Gastroesophageal sphincter (tissue), 4 donors: Measurements from ENCODE around the gene TNNC1. TPM values are rescaled to one million over a fixed set of nuclear protein-coding genes. Genes with fewer than 3 reads are reported as not detected.

ENCODE experiments used
- ATAC-seq: fragments of 150-250 bp; one replicate; pipeline ENCODE4 v1.9.1; 2016; ENCODE audit warnings: mild to moderate bottlenecking, moderate library complexity
- H3K27ac ChIP-seq, 4 donors: fragments of 200-600 bp; sonication (generic) in 3 of 4; 1 replicate in 3 of 4; 2 replicates in 1 of 4; pipeline ENCODE4 v1.5.1; 2016 to 2019
- H3K27me3 ChIP-seq: fragments of 200-600 bp; sonication (generic); one replicate; pipeline ENCODE4 v1.5.1; 2019
- H3K36me3 ChIP-seq, 2 donors: fragments of 200-600 bp; sonication (generic); one replicate each; pipeline ENCODE4 v1.5.1; 2019; ENCODE audit warnings: control low read depth in 1 of 2
- H3K4me1 ChIP-seq, 3 donors: fragments of 200-600 bp; sonication (generic); 1 replicate in 2 of 3; 2 replicates in 1 of 3; pipeline ENCODE4 v1.5.1; 2016 to 2019; ENCODE audit warnings: control low read depth in 2 of 3
- H3K4me3 ChIP-seq, 2 donors: fragments of 200-600 bp; sonication (generic); one replicate each; pipeline ENCODE4 v1.5.1; 2019; ENCODE audit warnings: mild to moderate bottlenecking in 1 of 2, moderate library complexity in 1 of 2
- H3K9me3 ChIP-seq, 3 donors: fragments of 200-600 bp; sonication (generic); one replicate each; pipeline ENCODE4 v1.5.1; 2017 to 2019; ENCODE audit warnings: control low read depth in 2 of 3
- EP300 ChIP-seq: sonication (generic); formaldehyde crosslinking; IDR thresholded peaks from one replicate; pipeline ENCODE4 v1.6.1; 2017; ENCODE audit warnings: antibody characterized with exemption, mild to moderate bottlenecking
- POLR2A ChIP-seq, 2 donors: fragments of 450-650 bp; IDR thresholded peaks; one replicate each; pipeline ENCODE4 v1.6.1; 2017; ENCODE audit warnings: antibody characterized with exemption in 2 of 2, mild to moderate bottlenecking in 2 of 2, moderate library complexity in 1 of 2
- POLR2AphosphoS5 ChIP-seq: sonication (generic); formaldehyde crosslinking; IDR thresholded peaks from one replicate; pipeline ENCODE4 v1.6.1; 2017; ENCODE audit warnings: antibody characterized with exemption
- WGBS, 2 donors: methylation state at CpG; one replicate each; pipeline ENCODE4 v1.1.5; 2018; ENCODE audit warnings: low coverage in 1 of 2; 5-methylcytosine and 5-hydroxymethylcytosine counted together
- total RNA-seq, 4 donors: library from RNA; depleted of rRNA; stranded (reverse); fragments of >200 nt; gene quantifications; one replicate each; pipeline ENCODE4 v1.1.0, GENCODE V29; 2016
- TF ChIP-seq, protein P1 (sequence below), 4 experiments: fragments of 200-600 bp in 2 of 4; fragments of 450-650 bp in 2 of 4; sonication (generic) in 1 of 4; IDR thresholded peaks; one replicate each; pipeline ENCODE4 v1.5.1; 2017 to 2019; ENCODE audit warnings: antibody characterized with exemption in 4 of 4, mild to moderate bottlenecking in 2 of 4, moderate library complexity in 2 of 4

Gene TNNC1
- total RNA-seq, 4 donors from 2014 or later: 1.9 to 4.6 (median 2.4) TPM; not detected in 1

DNA sequence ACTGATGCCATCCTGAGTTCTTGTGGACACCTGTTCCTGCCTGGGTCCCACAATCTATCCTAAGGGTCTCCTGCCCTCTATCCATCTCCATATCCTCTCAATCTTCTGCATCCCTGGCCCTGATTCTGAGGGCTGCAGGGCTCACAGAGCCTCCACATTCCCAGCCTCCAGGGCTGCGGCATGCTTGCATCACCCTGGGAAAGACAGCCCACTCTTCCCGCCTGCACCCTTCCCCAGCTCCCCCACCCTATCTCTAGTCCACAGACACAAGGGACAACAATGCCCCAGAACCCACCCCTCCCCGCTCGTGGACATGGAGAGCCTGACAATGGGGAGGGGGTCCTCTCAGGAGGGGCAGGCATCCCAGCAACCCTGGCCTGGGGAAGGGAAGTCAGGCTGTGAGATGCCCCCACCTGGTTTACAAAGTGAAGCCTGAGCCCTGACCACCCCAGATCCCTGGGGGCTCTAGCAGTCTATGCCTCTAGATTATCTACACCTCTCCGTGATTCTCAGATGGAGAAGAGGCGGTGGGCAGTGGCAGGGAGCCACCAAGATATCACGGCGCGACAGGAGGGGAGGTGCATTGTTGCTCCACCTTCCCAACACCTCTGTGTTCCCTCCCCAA, 19.2 kb downstream of the TNNC1 start:
- Histone ChIP-seq H3K36me3 (no peaks in the 10 kb centered on the region), H3K4me3 (no peak overlapping the region), H3K27me3 (no peaks in the 10 kb centered on the region), H3K9me3 (no peaks in the 10 kb centered on the region), H3K4me1 (peaks cover 0 to 17% (median 0%) of the 10 kb centered on the region in 3 donors), H3K27ac (peak overlapping the region in 2 of 4 donors; percentile 6 to 30)
- TF ChIP-seq EP300 (no peak), POLR2A (IDR thresholded peaks at IDR 0.05) (no peak), POLR2AphosphoS5 (no peak)
- TF ChIP-seq, protein P1, sequence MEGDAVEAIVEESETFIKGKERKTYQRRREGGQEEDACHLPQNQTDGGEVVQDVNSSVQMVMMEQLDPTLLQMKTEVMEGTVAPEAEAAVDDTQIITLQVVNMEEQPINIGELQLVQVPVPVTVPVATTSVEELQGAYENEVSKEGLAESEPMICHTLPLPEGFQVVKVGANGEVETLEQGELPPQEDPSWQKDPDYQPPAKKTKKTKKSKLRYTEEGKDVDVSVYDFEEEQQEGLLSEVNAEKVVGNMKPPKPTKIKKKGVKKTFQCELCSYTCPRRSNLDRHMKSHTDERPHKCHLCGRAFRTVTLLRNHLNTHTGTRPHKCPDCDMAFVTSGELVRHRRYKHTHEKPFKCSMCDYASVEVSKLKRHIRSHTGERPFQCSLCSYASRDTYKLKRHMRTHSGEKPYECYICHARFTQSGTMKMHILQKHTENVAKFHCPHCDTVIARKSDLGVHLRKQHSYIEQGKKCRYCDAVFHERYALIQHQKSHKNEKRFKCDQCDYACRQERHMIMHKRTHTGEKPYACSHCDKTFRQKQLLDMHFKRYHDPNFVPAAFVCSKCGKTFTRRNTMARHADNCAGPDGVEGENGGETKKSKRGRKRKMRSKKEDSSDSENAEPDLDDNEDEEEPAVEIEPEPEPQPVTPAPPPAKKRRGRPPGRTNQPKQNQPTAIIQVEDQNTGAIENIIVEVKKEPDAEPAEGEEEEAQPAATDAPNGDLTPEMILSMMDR (IDR thresholded peaks at IDR 0.05): no peak
- no CpG with 5 or more reads among the region's 9 CpGs for WGBS, 2 donors
- ATAC-seq: no peak

DNA sequence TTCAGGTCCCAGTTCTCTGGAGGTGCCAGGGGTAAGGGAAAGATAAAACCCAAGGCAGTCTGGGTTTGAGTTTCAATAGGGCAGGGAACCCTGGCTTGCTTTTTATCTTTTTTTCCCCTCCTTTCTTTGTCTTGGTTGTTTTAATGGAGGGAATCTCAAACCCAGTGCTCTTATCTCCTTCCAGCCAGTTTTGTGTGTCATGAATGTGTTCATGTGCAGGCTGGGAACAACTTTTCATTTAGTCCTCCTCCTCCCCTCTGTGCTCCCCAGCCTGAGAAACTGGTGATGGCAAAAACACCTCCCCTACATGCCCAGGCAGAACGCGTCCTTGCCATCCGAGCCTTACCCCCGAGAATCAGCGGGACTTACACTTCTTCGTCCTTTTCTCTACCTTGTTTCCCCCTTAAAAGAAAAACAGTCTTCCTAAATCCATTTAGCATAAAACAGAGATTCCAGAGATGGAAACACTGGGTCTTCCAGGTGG, 19.8 kb downstream of the TNNC1 start:
- Histone ChIP-seq H3K9me3 (no peaks in the 10 kb centered on the region), H3K36me3 (no peaks in the 10 kb centered on the region), H3K27me3 (no peaks in the 10 kb centered on the region), H3K4me3 (no peak overlapping the region), H3K27ac (peak overlapping the region in 3 of 4 donors; percentile 12 to 32 (median 25)), H3K4me1 (peaks cover 0 to 19% (median 0%) of the 10 kb centered on the region in 3 donors)
- no peak for TF ChIP-seq POLR2AphosphoS5
- TF ChIP-seq POLR2A (IDR thresholded peaks at IDR 0.05): no peak
- TF ChIP-seq, protein P1 (IDR thresholded peaks at IDR 0.05): no peak
- TF ChIP-seq EP300: no peak
- 79% methylated on average over 6 of the region's 6 CpGs; no CpG with 5 or more reads in 1 of the 2 donors for WGBS, 2 donors
- ATAC-seq: no peak

DNA sequence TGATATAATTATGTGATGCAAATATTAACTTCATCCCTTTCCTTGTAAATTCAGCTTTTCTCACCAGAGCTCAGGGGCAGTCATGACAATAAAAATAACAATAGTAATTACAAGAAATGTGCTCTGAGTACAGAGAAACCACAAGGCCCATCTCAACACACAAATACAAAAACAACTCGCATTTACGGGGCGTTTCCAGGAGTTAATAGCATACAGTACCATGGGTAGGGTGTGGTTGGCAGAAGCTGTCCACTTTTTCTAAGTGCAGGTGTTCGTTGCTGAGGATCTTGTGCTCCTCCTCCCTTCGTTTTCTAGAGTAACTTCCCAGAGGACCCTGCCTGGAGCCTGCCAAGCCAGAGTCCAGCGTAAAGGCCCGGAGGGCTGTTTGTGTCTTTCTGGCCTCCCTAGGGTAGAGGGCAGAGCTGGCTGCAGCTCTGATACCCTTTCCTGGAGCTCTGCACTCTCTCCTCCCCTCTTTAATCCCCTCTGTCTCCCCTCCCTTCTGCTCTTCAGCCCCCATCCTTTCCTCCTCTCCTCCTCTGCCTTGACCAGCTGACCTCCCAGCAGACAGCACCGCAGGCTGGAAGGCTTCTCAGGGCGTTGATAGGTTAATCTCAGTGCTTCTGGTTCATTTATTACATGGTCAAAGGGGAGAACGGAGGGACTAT, 20.4 kb downstream of the TNNC1 start:
- peaks cover 0 to 24% (median 0%) of the 10 kb centered on the region in 3 donors for H3K4me1 ChIP-seq
- H3K36me3 ChIP-seq: no peaks in the 10 kb centered on the region
- TF ChIP-seq EP300 (no peak), POLR2A (IDR thresholded peaks at IDR 0.05) (no peak), POLR2AphosphoS5 (no peak)
- TF ChIP-seq, protein P1 (IDR thresholded peaks at IDR 0.05): no peak
- H3K4me3 ChIP-seq: no peak overlapping the region
- no peaks in the 10 kb centered on the region for H3K9me3 ChIP-seq
- no peak for ATAC-seq
- no peaks in the 10 kb centered on the region for H3K27me3 ChIP-seq
- H3K27ac ChIP-seq: peak overlapping the region in 3 of 4 donors; percentile 12 to 32 (median 31)
- 64 to 70% methylated on average over 6 to 9 of the region's 10 CpGs for WGBS, 2 donors

DNA sequence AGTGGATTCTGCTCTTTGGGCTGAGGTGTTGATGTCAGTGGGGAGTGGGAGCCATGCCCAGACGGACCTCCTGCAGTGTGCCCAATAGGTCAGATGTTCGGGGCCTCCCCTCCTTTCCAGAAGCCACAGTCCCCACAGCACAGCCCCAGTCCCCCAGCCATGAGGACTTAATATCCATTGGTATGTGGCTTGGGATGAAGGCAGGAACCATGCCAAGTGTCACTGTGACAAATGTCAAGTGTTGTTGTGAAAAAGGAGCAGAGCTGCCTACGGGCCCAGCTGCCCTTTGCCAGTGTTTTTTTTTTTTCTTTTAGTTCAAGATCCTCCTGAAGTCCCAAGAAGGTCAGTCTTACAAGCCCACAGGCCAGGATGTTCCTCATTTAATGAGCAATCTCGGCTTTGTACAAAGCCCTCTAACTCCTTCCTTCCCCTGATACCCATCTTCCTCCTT, 21.1 kb downstream of the TNNC1 start:
- no peak for ATAC-seq
- TF ChIP-seq EP300 (no peak), POLR2AphosphoS5 (no peak), POLR2A (IDR thresholded peaks at IDR 0.05) (no peak)
- TF ChIP-seq, protein P1 (IDR thresholded peaks at IDR 0.05): no peak

More for the DNA sequence above, 21.1 kb downstream of the TNNC1 start:
- WGBS, 2 donors: 38 to 78% methylated on average over 1 to 2 of the region's 4 CpGs
- no peaks in the 10 kb centered on the region for H3K36me3 ChIP-seq
- peaks cover 0 to 25% (median 0%) of the 10 kb centered on the region in 3 donors for H3K4me1 ChIP-seq
- peak overlapping the region in 1 of 4 donors; percentile 31 for H3K27ac ChIP-seq
- no peak overlapping the region for H3K4me3 ChIP-seq
- H3K27me3 ChIP-seq: no peaks in the 10 kb centered on the region
- H3K9me3 ChIP-seq: no peaks in the 10 kb centered on the region
